NK-92 (cell line): ENCODE measurements around the gene SLC25A31.

Experiments used
- DNase-seq: peaks from one replicate; lab custom pipeline; 2025; ENCODE audit not compliant: unreplicated experiment; lab: John Stamatoyannopoulos, UW

The SLC25A31 gene

DNA sequence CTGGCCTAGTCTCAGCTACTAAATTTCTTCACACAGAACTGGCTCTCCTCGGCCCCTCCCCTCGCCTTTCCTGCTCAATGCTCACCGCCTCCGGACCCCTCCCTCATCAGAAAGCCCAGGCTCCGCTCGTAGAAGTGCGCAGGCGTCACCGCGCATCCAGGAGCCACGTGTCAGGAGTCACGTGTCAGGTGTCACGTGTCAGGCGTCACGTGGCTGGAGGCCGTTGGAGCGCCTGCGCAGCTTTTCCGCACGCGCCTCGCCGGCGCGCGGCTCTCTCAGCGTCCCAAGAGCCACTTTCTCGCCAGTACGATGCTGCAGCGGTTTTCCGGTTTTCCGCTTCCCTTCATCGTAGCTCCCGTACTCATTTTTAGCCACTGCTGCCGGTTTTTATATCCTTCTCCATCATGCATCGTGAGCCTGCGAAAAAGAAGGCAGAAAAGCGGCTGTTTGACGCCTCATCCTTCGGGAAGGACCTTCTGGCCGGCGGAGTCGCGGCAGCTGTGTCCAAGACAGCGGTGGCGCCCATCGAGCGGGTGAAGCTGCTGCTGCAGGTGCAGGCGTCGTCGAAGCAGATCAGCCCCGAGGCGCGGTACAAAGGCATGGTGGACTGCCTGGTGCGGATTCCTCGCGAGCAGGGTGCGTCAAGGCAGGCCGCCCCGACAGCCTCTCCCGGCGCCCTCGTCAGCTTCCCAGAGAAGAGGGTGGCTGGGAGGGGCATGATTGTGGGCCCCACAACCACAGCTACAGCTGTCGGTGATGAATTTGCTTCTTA, at the start of gene SLC25A31:
SLC25A31 (plus strand) TSS at position 259 of the 772 bp plus-strand sequence; CDS start at position 405, 146 bp downstream.
- DNase-seq = no peak

DNA sequence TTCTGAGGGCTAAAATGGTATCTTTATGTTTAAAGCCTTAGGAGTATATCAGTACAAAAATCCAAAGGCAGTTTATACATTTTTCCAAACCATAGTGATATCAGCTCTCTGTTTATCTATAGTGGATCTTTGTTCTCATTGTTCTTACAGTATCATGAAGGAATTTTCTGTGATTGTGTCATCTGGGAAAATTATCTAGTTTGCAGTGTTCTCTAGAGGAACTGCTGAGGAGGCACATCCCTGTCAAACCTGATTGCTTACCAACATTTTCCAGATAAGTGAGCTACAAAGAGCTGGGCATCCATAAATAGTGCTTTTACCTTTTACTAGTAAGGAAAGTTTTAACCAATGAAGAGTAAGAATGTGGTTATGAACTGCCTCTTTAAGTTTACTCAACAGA, 44.9 kb upstream of the SLC25A31 start:
- DNase-seq = no peak

DNA sequence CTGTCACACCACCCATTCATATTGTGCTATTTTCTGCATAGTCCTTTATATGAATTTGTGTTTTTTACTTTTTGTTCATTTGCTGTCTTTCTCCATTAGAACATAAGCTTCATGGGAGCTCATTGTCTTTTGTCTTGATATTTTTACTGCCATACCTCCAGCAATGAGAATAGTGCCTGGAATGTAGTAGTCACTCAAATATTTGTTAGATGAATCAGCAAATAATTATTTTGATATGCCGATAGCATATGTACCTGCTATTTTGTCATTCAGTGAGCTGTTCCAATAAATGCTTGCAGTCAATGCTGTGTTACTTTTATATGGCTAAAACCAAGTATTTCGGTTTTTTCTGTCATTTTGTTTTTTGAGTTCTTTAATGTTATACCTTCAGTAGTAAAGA, 43.5 kb upstream of the SLC25A31 start:
- no peak for DNase-seq

DNA sequence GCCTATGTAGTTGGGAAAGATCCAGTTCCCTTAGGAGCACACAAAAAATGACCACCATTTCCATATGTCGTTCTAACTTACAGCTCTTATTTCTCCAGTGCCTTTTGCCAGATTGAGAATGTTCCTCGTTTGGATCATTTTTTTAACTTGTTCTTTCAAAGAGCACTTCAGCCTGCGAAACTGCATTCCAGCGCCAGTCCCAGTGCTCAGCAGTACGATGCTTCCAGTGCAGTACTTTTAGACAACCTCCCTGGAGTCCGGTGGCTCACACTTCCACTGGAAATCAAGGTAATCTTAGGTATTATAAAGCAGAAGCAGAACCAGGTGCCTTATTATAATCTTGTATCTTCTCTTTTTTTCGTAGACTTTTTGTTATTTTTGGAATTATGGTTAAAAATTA, 42.6 kb upstream of the SLC25A31 start:
- DNase-seq = no peak

DNA sequence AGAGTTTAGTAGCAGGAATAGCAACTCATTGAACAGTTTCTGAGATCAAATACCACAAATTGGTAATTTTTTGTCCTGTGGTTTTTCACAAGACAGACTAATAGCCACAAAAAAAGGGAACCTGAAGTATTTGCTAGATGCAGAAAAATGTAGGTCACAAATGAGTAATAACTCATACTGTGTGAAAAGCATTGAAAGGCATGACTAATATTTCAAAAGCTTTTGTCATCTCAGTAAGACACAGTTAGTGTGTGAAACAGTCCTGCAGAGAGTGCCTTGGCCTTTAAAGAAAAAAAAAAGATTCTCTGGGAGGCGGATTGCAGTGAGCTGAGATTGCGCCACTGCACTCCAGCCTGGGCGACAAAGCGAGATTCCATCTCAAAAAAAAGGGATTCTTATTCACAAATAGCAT, 31.4 kb upstream of the SLC25A31 start:
- no peak for DNase-seq

DNA sequence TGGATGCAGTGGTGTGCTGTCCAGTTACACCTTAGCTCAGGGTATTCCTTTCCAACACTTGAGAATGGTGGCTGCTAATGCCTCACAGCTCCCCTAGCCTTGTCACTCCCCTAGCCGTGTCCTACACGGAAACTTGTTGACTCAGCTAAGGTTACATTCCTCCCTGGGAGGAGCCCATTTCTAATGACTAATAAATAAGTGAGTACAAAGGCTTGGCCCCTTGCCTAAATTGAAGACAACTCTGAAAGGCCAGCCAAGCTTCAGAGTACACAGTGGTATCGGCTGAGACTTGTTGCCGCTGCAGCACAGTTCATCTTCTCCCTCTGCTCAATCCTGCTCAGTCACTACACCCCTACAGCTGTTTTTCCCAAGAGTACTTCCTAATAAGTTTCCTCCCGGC, 21.2 kb upstream of the SLC25A31 start:
- DNase-seq = no peak

DNA sequence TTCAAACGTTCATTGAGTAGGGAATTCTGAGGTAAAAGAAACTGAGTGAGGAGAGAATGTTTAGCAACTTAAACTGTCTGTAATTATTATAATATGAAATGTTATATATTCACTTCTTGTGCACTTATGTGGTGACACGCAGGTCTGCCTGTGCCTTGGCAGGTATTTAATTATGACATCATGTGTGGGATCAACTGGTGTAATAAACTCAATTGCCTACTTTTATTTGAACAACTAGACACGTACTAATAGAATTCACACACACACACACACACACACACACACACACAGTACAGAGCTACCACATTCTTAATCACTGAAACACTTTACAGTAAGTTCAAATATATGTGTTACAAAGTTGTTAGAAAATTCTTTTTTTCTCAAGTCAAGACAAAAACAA, 20.7 kb upstream of the SLC25A31 start:
- DNase-seq = no peak

DNA sequence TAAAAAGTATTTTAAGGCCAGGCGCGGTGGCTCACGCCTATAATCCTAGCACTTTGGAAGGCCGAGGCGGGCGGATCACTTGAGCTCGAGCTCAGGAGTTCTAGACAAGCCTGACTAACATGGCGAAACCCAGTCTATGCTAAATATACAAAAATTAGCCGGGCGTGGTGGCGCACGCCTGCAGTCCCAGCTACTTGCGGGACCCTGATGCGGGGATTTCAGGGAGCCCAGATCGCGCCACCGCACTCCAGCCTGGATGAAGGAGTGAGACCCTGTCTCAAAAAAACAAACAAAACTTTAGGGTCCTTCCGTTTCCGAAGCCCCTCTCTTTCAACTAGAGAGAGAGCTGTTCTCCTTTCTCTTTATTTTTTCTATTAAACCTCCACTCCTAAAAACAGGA, 1.2 kb downstream of the SLC25A31 start:
- no peak for DNase-seq

DNA sequence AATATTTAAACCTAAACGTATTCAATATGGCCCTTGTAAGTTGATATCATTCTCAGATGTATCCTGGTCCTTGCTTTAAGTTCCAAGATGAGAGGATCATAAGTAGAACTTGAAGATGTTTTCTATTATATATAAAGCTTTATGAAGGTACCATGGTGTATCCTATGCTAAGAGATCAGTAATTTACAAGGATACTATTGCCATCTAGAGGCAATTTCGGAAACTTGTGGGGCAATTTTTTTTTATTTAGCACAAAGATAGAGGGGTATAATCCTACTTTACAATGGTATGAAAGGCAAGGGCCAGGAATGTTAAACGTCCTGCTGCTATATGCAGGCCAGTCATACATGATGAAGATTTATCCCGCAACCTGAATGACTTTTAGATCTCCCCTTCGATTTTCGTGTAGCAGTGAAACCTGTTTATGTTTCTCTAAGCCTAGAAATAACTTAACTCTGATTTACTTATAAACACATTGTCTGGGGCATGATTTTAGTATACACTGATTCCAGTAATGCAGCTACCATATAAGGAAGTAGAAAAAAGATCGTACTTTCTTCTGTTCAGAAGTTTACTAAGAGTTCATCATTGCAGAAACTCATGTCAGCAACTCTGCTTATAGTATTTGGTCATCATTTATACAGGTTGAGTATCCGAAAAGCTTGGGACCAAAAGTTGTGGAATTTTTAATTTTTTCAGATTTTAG, 2.6 kb downstream of the SLC25A31 start:
- no peak for DNase-seq

DNA sequence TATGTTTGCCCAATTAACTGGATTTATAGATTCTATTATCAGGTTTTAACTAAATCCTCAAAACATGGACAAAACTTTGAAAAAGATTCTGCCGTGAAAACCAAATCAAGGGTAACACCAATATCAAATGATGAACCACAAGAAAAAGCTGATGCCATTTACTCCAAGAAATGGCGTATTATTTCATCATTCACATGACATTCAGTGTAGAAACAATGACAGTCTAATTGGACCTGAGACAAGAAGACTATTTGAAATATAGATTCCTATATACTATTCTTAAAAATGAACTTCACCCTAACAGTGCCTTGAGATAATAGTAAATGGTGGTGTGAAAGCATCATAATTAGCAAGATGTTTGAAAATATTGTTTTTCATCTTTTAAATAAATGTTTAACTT, 4.8 kb downstream of the SLC25A31 start:
- no peak for DNase-seq

DNA sequence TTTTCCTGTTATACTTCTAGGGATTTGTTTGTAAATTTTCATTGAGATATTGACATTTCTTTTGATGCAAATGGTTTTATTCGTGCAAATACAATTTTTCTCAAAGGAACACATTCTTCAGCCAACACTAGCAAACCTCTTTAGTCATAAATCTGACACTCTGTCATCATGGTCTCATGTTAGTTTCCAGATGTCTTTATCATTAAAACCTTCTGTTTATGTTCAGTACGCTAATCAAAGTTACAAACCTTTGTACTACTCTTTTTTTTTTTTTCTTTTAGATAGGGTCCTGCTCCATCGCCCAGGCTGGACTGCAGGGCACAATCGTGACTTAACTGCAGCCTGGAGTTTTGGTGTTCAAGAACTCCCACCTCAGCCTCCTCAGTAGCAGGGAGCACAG, 7.1 kb downstream of the SLC25A31 start:
- no peak for DNase-seq

DNA sequence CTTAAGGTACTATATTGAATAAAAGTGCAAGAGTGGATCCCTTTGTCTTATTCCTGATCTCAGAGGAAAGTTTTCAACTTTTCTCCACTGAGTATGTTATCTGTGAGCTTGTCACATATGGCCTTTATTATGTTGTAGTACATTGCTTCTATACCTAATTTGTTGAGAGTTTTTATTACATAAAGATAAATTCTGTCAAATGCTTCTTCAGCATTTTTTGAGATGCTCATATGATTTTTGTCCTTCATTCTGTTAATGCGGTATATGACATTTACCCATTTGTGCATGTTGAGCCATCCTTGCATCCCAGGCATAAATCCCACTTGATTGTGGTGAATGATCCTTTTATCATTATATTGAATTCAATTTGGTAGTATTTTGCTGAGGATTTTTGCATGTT, 11.0 kb downstream of the SLC25A31 start:
- DNase-seq = no peak

DNA sequence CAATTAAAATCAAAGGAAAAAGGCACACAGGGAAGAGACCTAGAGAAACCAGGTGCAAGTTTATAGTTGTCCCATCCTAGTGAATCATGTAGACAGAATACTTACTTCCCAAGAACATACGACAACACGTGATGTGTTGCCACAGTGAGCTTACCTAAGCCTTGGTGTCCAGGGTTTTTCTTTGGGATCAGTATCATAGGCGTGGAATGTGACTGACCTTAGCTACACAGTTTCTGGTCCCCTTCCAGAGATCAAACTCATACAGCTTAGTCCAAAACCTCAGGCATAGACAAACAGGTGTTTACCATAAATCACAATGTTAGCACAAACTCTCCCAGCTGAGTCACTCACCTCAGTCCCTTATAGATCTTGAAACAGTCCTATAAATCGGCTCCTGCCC, 17.7 kb downstream of the SLC25A31 start:
- no peak for DNase-seq

DNA sequence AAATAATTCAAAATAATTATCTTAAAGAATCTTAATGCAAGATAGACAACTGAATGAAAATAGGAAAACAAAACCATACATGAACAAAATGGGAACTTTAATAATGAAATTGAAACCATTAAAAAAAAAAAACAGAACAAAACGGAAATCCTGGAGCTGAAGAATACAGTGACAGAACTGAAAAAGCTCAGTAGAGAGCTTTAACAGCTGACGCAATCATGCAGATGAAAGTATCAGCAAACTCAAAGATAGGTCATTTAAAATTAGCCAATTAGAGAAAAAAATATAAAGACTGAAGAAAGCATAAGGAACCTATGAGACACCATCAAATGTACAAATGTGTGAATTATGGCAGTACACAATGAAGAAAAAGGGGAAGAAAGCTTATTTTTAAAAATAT, 18.8 kb downstream of the SLC25A31 start:
- no peak for DNase-seq

DNA sequence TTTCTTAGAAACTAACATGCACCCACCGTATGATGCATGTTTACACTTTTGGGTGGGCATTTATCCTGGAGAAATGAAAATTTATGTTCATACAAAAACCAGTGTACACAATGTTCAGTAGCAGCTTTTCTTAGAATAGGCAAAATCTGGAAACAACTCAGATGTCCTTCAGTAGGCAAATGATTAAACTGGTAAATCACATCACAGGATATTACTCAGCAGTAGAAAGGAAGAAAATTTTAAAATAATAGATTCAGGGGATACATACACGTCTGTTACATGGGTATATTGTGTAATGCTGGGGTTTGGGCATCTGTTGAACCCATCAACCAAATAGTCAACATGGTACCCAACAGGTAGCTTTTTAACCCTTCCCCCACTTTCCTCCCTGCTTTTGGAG, 26.7 kb downstream of the SLC25A31 start:
- DNase-seq = no peak

DNA sequence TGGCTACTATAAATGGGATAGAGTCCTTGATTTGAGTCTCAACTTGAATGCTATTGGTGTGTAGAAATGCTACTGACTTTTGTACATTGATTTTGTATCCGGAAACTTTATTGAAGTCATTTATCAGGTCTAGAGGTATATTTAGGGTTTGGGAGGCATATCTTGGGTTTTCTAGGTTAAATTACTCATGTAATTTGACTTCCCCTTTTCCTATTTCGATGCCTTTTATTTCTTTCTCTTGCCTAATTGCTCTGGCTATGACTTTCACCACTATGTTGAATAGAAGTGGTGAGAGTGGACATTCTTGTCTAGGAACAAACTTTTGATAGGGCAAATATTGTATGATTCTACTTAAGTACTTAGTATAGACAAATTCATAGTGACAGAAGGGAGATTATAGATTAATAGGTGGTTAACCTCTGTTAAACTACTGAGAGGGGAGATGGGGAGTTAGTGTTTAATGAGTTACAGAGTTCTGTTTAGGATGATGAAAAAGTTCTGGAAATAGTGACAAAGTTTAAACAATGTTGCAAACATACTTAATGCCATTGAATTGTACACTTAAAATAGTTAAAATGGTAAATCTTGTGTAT, 29.1 kb downstream of the SLC25A31 start:
- DNase-seq = no peak

DNA sequence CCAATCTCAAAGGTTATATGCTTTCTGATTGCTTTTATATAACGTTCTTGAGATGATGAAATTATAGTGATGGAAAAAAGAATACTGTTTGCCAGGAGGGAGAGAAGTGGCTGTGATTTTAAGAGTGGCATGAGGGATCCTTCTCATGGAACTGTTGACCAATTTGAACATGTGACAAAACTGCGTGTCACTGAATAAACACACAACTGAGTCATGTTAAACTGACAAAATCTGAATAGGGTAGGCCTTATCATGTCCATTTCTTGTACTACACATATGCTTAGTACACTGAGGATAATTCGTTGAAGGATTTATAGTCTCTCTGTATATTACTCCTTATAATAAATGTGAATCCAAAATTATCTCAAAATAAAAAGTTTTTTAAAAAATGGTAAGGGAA, 29.7 kb downstream of the SLC25A31 start:
- DNase-seq = no peak

DNA sequence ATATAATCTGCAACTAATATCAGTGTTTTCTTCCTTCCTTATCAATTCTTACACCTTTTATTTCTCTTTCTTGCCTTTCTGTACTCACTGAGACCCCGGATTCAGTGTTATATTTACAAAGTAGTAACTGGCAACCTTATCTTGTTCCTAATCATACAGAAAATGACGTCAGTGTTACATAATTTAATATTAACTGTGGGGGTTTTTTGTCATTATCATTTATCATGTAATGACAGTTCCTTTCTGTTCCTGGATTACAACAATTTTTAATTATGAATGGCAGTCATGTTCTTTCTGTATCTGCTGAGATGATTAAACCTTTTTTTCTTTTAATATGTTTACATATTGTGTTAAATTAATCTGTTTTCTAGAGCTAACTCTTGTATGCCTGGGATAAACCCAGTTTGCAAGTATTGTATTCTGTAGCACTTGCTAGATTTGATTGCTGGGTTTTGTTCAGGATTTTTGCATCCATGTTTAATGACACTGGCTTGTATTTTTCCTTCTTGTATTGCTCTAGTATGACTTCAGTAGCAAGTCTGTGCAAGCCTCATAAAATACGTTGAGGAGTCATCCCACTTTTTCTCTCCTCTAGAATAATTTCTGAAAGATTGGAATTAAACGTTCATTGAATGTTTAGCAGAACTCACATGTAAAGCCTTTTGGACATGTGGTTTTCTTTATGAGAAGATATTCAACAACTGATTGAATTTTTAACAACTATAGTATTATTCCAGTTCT, 41.5 kb downstream of the SLC25A31 start:
- no peak for DNase-seq

DNA sequence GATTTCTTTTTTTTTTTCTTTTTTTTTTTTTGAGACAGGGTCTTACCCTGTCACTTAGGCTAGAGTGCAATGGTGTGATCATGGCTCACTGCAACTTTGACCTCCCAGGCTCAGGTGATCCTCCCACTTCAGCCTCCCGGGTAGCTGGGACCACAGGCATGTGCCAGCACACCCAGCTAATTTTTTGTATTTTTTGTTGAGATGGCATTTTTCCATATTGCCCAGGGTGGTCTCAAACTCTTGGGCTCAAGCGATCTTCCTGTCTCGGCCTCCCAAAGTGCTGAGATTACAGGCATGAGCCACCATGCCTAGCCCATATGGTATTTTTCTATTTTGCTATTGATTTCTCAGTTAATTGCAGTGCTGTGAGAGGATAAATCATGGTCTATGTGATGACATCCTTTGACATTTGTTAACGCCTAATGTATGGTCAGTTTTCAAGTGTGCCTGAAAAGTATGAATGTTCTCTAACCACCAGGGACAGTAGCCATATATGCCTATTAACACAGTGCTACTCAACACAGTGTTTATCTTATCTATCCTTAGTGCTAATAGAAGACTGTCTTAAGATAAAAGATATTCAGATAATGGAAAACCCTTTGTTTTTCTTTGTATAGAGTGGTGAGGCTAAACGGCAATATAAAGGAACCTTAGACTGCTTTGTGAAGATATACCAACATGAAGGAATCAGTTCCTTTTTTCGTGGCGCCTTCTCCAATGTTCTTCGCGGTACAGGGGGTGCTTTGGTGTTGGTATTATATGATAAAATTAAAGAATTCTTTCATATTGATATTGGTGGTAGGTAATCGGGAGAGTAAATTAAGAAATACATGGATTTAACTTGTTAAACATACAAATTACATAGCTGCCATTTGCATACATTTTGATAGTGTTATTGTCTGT, 42.8 kb downstream of the SLC25A31 start:
- no peak for DNase-seq

DNA sequence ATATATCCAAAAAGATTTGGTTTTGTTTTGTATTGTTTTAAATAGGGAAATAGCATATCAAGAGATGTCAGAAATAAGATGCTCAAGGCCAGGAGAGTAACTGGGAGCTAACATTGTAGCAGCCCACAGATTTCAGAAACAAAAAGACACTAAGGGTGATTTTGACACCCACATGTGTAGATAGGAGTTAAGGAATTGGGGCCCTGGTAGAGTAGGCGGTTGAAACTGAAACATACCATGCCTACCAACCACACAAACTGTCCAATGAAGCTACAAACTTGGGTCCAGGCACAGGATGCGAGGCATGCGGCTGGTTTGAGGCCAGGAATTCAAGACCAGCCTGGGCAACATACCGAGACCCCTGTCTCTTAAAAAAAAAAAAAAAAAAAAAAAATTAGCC, 45.6 kb downstream of the SLC25A31 start:
- no peak for DNase-seq

DNA sequence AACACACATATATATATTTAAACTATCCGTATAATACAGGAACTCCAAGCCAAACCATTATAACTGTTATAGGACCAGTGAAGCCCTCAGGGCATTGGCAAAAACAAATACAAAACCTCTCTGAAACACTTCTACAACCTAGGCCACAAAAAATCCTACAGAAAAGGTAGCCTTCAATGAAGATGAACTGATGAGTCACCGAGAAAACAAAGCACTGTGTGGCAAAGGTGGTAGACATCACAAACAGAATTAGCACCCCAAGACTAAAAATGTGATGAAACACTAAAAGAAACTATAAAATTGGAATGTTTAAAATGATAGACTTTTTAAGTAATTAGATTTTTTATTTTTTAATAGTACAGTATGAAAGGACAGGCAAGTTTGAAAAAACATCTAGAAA, 46.4 kb downstream of the SLC25A31 start:
- no peak for DNase-seq
